HUES6 (cell line): ENCODE data around the gene HERC4.

ENCODE experiments used
- H3K27ac ChIP-seq: 2 replicates; pipeline ENCODE4 v1.7.0; 2013; ENCODE audit warnings: low read depth, mild to moderate bottlenecking, low read length, inconsistent platforms
- H3K27me3 ChIP-seq: 2 replicates; pipeline ENCODE4 v1.6.1; 2013; ENCODE audit warnings: low read length; ENCODE audit not compliant: control insufficient read depth, insufficient read depth
- H3K36me3 ChIP-seq: 2 replicates; pipeline ENCODE4 v1.6.1; 2013; ENCODE audit warnings: low read length; ENCODE audit not compliant: control insufficient read depth, insufficient read depth
- H3K4me1 ChIP-seq: 2 replicates; pipeline ENCODE4 v1.6.1; 2013; ENCODE audit warnings: low read length; ENCODE audit not compliant: control insufficient read depth, insufficient read depth
- H3K4me3 ChIP-seq: 2 replicates; pipeline ENCODE4 v1.5.1; 2013; ENCODE audit warnings: low read depth, low read length
- H3K9ac ChIP-seq: one replicate; pipeline ENCODE4 v1.6.1; 2013; ENCODE audit warnings: mild to moderate bottlenecking, low read length
- H3K9me3 ChIP-seq: 2 replicates; pipeline ENCODE4 v1.6.1; 2013; ENCODE audit warnings: low read depth, low read length; ENCODE audit not compliant: control insufficient read depth, insufficient read depth

Gene HERC4

GRCh38 chr10:68088740-68089139, 13.7 kb upstream of the HERC4 start:
- H3K9ac ChIP-seq = no peak overlapping the region
- no peak overlapping the region for H3K27ac ChIP-seq
- H3K4me3 ChIP-seq = no peak overlapping the region
- H3K27me3 ChIP-seq = no peaks in the 10 kb centered on the region
- no peaks in the 10 kb centered on the region for H3K9me3 ChIP-seq
- H3K4me1 ChIP-seq = peaks cover 10% of the 10 kb centered on the region
- no peaks in the 10 kb centered on the region for H3K36me3 ChIP-seq

DNA sequence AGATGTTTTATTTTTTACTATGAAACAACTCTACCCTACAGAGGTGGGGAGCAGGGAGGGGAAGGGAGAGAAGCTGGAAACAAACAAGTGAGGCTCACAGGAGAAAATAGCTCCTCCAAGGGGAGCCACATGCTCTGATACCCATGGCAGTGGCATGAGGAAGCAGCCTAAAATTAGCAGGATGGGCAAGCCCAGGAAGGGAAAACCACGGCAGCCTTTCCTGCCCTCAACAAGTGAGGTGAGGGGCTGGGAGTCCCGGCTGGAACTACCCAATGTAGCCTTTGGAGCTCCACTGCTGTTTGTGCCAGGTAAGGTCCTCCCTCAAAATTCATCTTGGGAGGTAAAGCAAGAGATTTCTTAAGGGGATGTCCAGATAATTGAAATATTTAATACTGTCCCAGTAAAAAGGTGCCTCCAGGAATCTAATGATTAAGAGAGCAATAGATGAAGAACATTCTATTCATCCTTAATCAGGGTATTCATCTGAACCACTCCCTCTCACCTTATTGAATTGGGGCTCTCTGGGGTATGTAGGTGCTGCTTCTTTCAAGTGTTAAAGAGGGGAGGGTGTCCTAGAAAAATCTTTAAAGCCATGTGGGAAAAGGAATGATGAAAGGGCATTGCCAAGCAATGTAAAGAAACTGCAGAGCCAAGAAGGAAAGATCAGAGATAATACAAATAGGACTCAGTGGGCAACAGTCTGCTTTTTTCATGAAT, 12.8 kb upstream of the HERC4 start:
- no peak overlapping the region for H3K4me3 ChIP-seq
- H3K27me3 ChIP-seq = no peaks in the 10 kb centered on the region
- no peaks in the 10 kb centered on the region for H3K36me3 ChIP-seq
- peaks cover 10% of the 10 kb centered on the region for H3K4me1 ChIP-seq
- no peak overlapping the region for H3K27ac ChIP-seq
- no peak overlapping the region for H3K9ac ChIP-seq
- H3K9me3 ChIP-seq = no peaks in the 10 kb centered on the region

- no peaks in the 10 kb centered on the region for H3K27me3 ChIP-seq
- no peak overlapping the region for H3K9ac ChIP-seq
- H3K4me3 ChIP-seq = no peak overlapping the region
- no peaks in the 10 kb centered on the region for H3K36me3 ChIP-seq
- no peaks in the 10 kb centered on the region for H3K9me3 ChIP-seq
- peaks cover 14% of the 10 kb centered on the region for H3K4me1 ChIP-seq
- no peak overlapping the region for H3K27ac ChIP-seq
Measured at GRCh38 chr10:68086910-68087684, 12.0 kb upstream of the HERC4 start.

DNA sequence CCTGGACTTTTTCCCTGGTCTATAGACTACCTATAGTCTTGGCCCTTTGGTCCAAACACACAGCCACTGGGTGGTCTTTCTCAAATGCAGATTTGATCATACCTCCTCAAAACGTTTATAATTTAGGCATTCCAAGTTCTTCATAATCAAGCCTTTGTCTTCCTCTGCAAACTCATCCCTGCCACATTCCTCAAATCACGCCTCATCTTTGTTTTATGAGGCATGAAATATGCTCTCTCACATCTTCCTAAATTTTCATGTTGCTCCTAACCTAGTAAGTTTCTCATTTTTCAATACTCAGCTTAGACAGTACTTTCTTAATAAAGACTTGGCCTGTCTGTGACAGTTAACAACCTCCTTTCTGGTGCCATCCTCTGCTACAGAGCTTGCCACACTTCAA, 10.9 kb upstream of the HERC4 start:
- H3K4me1 ChIP-seq = peaks cover 16% of the 10 kb centered on the region
- H3K27me3 ChIP-seq = no peaks in the 10 kb centered on the region
- H3K36me3 ChIP-seq = no peaks in the 10 kb centered on the region
- no peak overlapping the region for H3K9ac ChIP-seq
- H3K9me3 ChIP-seq = no peaks in the 10 kb centered on the region
- no peak overlapping the region for H3K4me3 ChIP-seq
- H3K27ac ChIP-seq = no peak overlapping the region

- H3K27ac ChIP-seq = no peak overlapping the region
- no peak overlapping the region for H3K4me3 ChIP-seq
- H3K9ac ChIP-seq = no peak overlapping the region
- H3K4me1 ChIP-seq = peaks cover 16% of the 10 kb centered on the region
- no peaks in the 10 kb centered on the region for H3K9me3 ChIP-seq
- no peaks in the 10 kb centered on the region for H3K27me3 ChIP-seq
- no peaks in the 10 kb centered on the region for H3K36me3 ChIP-seq
Measured at GRCh38 chr10:68084469-68084868, 9.4 kb upstream of the HERC4 start.

- no peak overlapping the region for H3K4me3 ChIP-seq
- H3K36me3 ChIP-seq = no peaks in the 10 kb centered on the region
- no peaks in the 10 kb centered on the region for H3K27me3 ChIP-seq
- no peak overlapping the region for H3K9ac ChIP-seq
- H3K27ac ChIP-seq = no peak overlapping the region
- H3K9me3 ChIP-seq = no peaks in the 10 kb centered on the region
- peaks cover 16% of the 10 kb centered on the region for H3K4me1 ChIP-seq
Measured at GRCh38 chr10:68083953-68084352, 8.9 kb upstream of the HERC4 start.

- no peaks in the 10 kb centered on the region for H3K9me3 ChIP-seq
- peaks cover 16% of the 10 kb centered on the region for H3K4me1 ChIP-seq
- no peak overlapping the region for H3K9ac ChIP-seq
- H3K36me3 ChIP-seq = no peaks in the 10 kb centered on the region
- H3K27ac ChIP-seq = no peak overlapping the region
- no peaks in the 10 kb centered on the region for H3K27me3 ChIP-seq
- H3K4me3 ChIP-seq = no peak overlapping the region
Measured at GRCh38 chr10:68082872-68083271, 7.8 kb upstream of the HERC4 start.

DNA sequence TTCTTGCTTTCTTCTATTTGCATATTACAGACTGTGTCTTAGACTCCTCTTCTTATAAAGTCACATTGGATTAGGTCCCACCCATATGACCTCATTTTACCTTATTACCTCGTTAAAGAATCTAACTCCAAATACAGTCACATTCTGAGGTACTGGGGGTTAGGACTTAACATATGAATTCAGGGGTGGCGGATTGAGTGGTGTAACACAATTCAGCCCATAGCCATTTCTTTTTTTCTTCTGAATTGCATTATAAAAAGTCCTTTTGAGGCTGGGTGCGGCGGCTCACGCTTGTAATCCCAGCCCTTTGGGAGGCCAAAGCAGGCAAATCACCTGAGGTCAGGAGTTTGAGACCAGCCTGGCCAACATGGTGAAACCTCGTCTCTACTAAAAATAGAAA, 6.8 kb upstream of the HERC4 start:
- Histone ChIP-seq H3K9ac (no peak overlapping the region), H3K36me3 (no peaks in the 10 kb centered on the region), H3K4me1 (peaks cover 10% of the 10 kb centered on the region; the same call in 1 of the 2 replicates), H3K27me3 (no peaks in the 10 kb centered on the region), H3K27ac (no peak overlapping the region), H3K9me3 (no peaks in the 10 kb centered on the region), H3K4me3 (no peak overlapping the region)

DNA sequence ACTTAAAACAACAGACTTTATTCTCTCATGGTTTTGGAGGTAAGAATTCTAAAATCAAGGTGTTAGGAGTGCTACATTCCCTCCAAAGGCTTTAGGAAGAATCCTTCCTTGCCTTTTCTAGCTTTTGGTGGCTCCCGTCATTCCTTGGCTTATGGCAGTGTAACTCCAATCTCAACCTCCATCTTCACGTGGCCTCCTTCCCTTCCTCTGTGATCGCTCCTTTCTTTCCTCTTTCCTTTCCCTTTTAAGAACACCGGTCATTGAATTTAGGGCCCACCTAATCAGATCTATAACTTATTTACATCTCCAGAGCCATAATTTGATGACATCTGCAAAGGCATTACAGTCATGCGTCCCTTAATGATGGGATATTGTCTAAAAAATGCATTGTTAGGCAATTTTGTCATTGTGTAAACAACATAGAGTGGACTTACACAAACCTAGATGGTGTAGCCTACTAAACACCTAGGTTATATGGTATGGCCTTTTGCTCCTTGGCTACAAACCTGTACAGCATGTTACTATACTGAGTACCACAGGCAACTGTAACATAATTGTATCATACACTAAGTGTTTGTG, 5.9 kb upstream of the HERC4 start:
- H3K27me3 ChIP-seq = no peaks in the 10 kb centered on the region
- H3K9me3 ChIP-seq = no peaks in the 10 kb centered on the region
- H3K4me1 ChIP-seq = peaks cover 7% of the 10 kb centered on the region; the same call in 1 of the 2 replicates
- no peaks in the 10 kb centered on the region for H3K36me3 ChIP-seq
- no peak overlapping the region for H3K27ac ChIP-seq
- H3K4me3 ChIP-seq = no peak overlapping the region
- H3K9ac ChIP-seq = no peak overlapping the region

- Histone ChIP-seq H3K9me3 (no peaks in the 10 kb centered on the region), H3K27ac (no peak overlapping the region), H3K4me1 (peaks cover 12% of the 10 kb centered on the region), H3K36me3 (no peaks in the 10 kb centered on the region), H3K9ac (no peak overlapping the region), H3K4me3 (no peak overlapping the region), H3K27me3 (no peaks in the 10 kb centered on the region)
Measured at GRCh38 chr10:68079434-68079833, 4.4 kb upstream of the HERC4 start.

- H3K27me3 ChIP-seq = no peaks in the 10 kb centered on the region
- no peaks in the 10 kb centered on the region for H3K9me3 ChIP-seq
- H3K9ac ChIP-seq = no peak overlapping the region
- H3K27ac ChIP-seq = no peak overlapping the region
- H3K4me3 ChIP-seq = no peak overlapping the region
- H3K4me1 ChIP-seq = peaks cover 8% of the 10 kb centered on the region
- peaks cover 3% of the 10 kb centered on the region; the same call in 1 of the 2 replicates for H3K36me3 ChIP-seq
Measured at GRCh38 chr10:68077026-68077425, 1.9 kb upstream of the HERC4 start.
